ENCODE results near the gene FAM170B.

Gene FAM170B

DNA sequence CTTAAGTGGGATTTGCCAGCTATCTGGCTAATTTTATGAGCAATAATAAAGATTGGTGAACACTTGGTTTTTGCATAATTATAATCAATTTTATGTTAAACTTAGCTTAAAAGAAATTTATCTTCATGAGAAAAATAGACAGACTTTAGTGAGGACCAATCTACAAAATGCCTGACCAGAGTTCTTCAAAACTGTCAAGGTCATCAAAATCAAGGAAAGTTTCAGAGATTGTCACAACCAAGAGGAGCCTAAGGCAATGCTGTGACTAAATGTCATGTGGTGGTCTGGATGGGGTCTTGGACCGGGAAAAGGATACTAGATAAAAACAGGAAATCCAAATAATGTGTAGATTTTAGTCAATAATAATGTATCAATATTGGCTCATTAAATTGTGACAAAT, 17.7 kb upstream of the FAM170B start:
- Histone ChIP-seq H3K36me3 (ENCODE audit: insufficient read depth, low read length) (no peaks in the 10 kb centered on the region), H4K20me1 (ENCODE audit: insufficient read depth, low read length) (no peaks in the 10 kb centered on the region), H3K9me2 (ENCODE audit: low read depth, low read length) (no peaks in the 10 kb centered on the region), H3F3A (ENCODE audit: insufficient read depth, low read length) (no peaks in the 10 kb centered on the region), H3K79me2 (ENCODE audit: insufficient read depth, low read length) (no peaks in the 10 kb centered on the region), H3K4me1 (ENCODE audit: insufficient read depth, low read length, severe bottlenecking) (no peaks in the 10 kb centered on the region), H3K27ac (ENCODE audit: low read depth, low read length, poor library complexity, severe bottlenecking) (no peak overlapping the region), H2AFZ (ENCODE audit: low read length) (no peak overlapping the region), H3K4me3 (ENCODE audit: low read depth, low read length, poor library complexity, severe bottlenecking) (no peak overlapping the region), H3K9ac (ENCODE audit: low read length) (no peak overlapping the region), H3K4me2 (ENCODE audit: low read length) (no peak overlapping the region), H3K9me3 (ENCODE audit: low read length) (no peaks in the 10 kb centered on the region), H3K27me3 (ENCODE audit: insufficient read depth, low read length) (0 out of 2 replicates have a peak, but pooled peaks cover 5% of the 10 kb centered on the region)
- TF ChIP-seq, protein P1, sequence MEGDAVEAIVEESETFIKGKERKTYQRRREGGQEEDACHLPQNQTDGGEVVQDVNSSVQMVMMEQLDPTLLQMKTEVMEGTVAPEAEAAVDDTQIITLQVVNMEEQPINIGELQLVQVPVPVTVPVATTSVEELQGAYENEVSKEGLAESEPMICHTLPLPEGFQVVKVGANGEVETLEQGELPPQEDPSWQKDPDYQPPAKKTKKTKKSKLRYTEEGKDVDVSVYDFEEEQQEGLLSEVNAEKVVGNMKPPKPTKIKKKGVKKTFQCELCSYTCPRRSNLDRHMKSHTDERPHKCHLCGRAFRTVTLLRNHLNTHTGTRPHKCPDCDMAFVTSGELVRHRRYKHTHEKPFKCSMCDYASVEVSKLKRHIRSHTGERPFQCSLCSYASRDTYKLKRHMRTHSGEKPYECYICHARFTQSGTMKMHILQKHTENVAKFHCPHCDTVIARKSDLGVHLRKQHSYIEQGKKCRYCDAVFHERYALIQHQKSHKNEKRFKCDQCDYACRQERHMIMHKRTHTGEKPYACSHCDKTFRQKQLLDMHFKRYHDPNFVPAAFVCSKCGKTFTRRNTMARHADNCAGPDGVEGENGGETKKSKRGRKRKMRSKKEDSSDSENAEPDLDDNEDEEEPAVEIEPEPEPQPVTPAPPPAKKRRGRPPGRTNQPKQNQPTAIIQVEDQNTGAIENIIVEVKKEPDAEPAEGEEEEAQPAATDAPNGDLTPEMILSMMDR (IDR thresholded peaks at IDR 0.05; ENCODE audit: low read length), result no peak

DNA sequence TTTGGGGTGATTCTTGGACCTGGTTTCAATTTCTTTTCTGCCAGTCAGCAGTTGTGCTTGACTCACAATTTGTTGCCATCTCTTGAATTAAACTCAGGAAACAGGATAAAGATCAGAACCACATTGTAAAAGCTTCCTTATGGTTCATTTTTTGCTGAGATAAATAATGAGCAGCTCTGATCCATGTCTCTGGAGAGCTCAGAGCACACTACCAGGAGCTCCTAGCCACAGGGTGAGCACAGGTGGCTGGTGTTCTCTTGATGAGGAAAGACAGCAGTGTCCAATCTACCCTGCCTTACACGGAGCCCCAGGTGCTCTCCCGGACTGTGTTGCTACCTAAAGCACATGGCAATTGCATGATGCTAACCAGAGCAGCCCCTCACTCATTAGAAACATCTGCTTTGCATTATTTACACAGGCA, 17.2 kb upstream of the FAM170B start:
- Histone ChIP-seq H3K9me3 (ENCODE audit: low read length) (no peaks in the 10 kb centered on the region), H3K9ac (ENCODE audit: low read length) (no peak overlapping the region), H2AFZ (ENCODE audit: low read length) (no peak overlapping the region), H3K36me3 (ENCODE audit: insufficient read depth, low read length) (no peaks in the 10 kb centered on the region), H3K27me3 (ENCODE audit: insufficient read depth, low read length) (0 out of 2 replicates have a peak, but pooled peaks cover 5% of the 10 kb centered on the region), H3K9me2 (ENCODE audit: low read depth, low read length) (no peaks in the 10 kb centered on the region), H4K20me1 (ENCODE audit: insufficient read depth, low read length) (no peaks in the 10 kb centered on the region), H3K4me2 (ENCODE audit: low read length) (no peak overlapping the region), H3K27ac (ENCODE audit: low read depth, low read length, poor library complexity, severe bottlenecking) (no peak overlapping the region), H3K4me1 (ENCODE audit: insufficient read depth, low read length, severe bottlenecking) (no peaks in the 10 kb centered on the region), H3K79me2 (ENCODE audit: insufficient read depth, low read length) (no peaks in the 10 kb centered on the region), H3F3A (ENCODE audit: insufficient read depth, low read length) (no peaks in the 10 kb centered on the region), H3K4me3 (ENCODE audit: low read depth, low read length, poor library complexity, severe bottlenecking) (no peak overlapping the region)
- no peak for TF ChIP-seq EZH2 (IDR thresholded peaks at IDR 0.05; ENCODE audit: borderline replicate concordance, low read length)
- TF ChIP-seq, protein P1 (IDR thresholded peaks at IDR 0.05; ENCODE audit: low read length), result no peak

DNA sequence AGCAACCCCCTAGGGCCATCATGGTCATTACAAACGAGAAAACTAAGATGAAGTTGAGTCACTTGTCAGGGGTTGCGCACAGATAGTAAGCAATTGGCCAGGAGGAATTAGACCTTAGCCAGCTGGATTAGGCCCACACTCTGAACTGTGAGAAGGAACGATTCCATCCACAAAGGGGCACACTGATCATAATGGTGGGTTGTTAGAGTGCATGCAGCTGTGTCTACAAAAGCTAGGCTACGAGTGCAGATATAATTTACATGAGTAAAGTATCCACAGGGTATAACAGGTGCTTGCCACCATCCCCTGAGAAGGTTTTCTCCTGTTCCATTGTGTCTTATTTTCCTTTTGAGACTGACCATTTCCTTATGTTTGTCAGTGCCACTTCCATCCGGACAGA, 16.6 kb upstream of the FAM170B start:
- no peak overlapping the region for H3K9ac ChIP-seq (ENCODE audit: low read length)
- no peaks in the 10 kb centered on the region for H3K4me1 ChIP-seq (ENCODE audit: insufficient read depth, low read length, severe bottlenecking)

More for the DNA sequence above, 16.6 kb upstream of the FAM170B start:
- Histone ChIP-seq H3K36me3 (ENCODE audit: insufficient read depth, low read length) (no peaks in the 10 kb centered on the region), H4K20me1 (ENCODE audit: insufficient read depth, low read length) (no peaks in the 10 kb centered on the region), H3K9me2 (ENCODE audit: low read depth, low read length) (no peaks in the 10 kb centered on the region), H3K4me2 (ENCODE audit: low read length) (no peak overlapping the region), H2AFZ (ENCODE audit: low read length) (no peak overlapping the region), H3K9me3 (ENCODE audit: low read length) (no peaks in the 10 kb centered on the region), H3K79me2 (ENCODE audit: insufficient read depth, low read length) (no peaks in the 10 kb centered on the region), H3K27ac (ENCODE audit: low read depth, low read length, poor library complexity, severe bottlenecking) (no peak overlapping the region), H3K4me3 (ENCODE audit: low read depth, low read length, poor library complexity, severe bottlenecking) (no peak overlapping the region), H3F3A (ENCODE audit: insufficient read depth, low read length) (no peaks in the 10 kb centered on the region), H3K27me3 (ENCODE audit: insufficient read depth, low read length) (0 out of 2 replicates have a peak, but pooled peaks cover 5% of the 10 kb centered on the region)
- no peak for TF ChIP-seq EZH2 (IDR thresholded peaks at IDR 0.05; ENCODE audit: borderline replicate concordance, low read length)
- TF ChIP-seq, protein P1 (IDR thresholded peaks at IDR 0.05; ENCODE audit: low read length), result no peak

Data from OCI-LY1 (cell line).